Thyroid gland (tissue), 4 donors: ENCODE measurements around the gene OXLD1.
"Not testable (repeated sequence)": the region's sequence is repeated elsewhere in the genome, so short reads cannot be mapped to it uniquely, and the experiment has no call there.

Experiments used
- POLR2A ChIP-seq, 2 donors: fragments of 450-650 bp; IDR thresholded peaks; one replicate each; pipeline ENCODE4 v1.6.1; 2017; ENCODE audit warnings: antibody characterized with exemption in 2 of 2, mild to moderate bottlenecking in 2 of 2, moderate library complexity in 1 of 2
- TF ChIP-seq, protein P1 (sequence below), 6 experiments: fragments of 200-600 bp in 3 of 6; fragments of 450-650 bp in 3 of 6; sonication (generic) in 3 of 6; IDR thresholded peaks; one replicate each; pipeline ENCODE4 v1.5.1; 2016 to 2019; ENCODE audit warnings: antibody characterized with exemption in 6 of 6, mild to moderate bottlenecking in 2 of 6, inconsistent platforms in 1 of 6, moderate library complexity in 1 of 6

DNA sequence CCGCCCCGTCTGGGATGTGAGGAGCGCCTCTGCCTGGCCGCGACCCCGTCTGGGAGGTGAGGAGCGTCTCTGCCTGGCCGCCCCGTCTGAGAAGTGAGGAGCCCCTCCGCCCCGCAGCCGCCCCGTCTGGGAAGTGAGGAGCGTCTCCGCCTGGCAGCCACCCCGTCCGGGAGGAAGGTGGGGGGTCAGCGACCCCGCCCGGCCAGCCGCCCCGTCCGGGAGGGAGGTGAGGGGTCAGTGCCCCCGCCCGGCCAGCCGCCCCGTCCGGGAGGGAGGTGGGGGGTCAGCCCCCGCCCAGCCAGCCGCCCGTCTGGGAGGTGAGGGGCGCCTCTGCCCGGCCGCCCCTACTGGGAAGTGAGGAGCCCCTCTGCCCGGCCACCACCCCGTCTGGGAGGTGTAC is 48.1 kb downstream of the OXLD1 start:
- TF ChIP-seq, protein P1, sequence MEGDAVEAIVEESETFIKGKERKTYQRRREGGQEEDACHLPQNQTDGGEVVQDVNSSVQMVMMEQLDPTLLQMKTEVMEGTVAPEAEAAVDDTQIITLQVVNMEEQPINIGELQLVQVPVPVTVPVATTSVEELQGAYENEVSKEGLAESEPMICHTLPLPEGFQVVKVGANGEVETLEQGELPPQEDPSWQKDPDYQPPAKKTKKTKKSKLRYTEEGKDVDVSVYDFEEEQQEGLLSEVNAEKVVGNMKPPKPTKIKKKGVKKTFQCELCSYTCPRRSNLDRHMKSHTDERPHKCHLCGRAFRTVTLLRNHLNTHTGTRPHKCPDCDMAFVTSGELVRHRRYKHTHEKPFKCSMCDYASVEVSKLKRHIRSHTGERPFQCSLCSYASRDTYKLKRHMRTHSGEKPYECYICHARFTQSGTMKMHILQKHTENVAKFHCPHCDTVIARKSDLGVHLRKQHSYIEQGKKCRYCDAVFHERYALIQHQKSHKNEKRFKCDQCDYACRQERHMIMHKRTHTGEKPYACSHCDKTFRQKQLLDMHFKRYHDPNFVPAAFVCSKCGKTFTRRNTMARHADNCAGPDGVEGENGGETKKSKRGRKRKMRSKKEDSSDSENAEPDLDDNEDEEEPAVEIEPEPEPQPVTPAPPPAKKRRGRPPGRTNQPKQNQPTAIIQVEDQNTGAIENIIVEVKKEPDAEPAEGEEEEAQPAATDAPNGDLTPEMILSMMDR (IDR thresholded peaks at IDR 0.05), result not testable (repeated sequence)
- TF ChIP-seq POLR2A (IDR thresholded peaks at IDR 0.05), result not testable (repeated sequence)
